Prostate gland (tissue), 2 donors: ENCODE results near the gene PCP4. TPM values are rescaled to one million over a fixed set of nuclear protein-coding genes. Genes with fewer than 3 reads are reported as not detected.

Experiments used
- DNase-seq: peaks from one replicate; pipeline ENCODE4 v3.0.0-alpha.2; 2019; ENCODE audit warnings: low spot score
- H3K27ac ChIP-seq, 2 donors: fragments of 200-600 bp; sonication (generic); 2 replicates each; pipeline ENCODE4 v1.5.1; 2017 to 2019
- H3K27me3 ChIP-seq: fragments of 200-600 bp; sonication (generic); replicated peaks from 2 replicates; pipeline ENCODE4 v1.5.1; 2019; ENCODE audit not compliant: insufficient read depth
- H3K36me3 ChIP-seq, 2 donors: fragments of 200-600 bp; sonication (generic); 1 replicate in 1 of 2; 2 replicates in 1 of 2; pipeline versions ENCODE4 v1.5.1 to v1.8.1; 2017 to 2019
- H3K4me1 ChIP-seq: fragments of 200-600 bp; sonication (generic); replicated peaks from 2 replicates; pipeline ENCODE4 v1.5.1; 2019
- H3K4me3 ChIP-seq, 2 donors: fragments of 200-600 bp; sonication (generic); 2 replicates each; pipeline ENCODE4 v1.5.1; 2017 to 2019
- H3K9me3 ChIP-seq: fragments of 200-600 bp; sonication (generic); 2 replicates; pipeline ENCODE4 v1.5.1; 2017
- POLR2A ChIP-seq: fragments of 450-650 bp; IDR thresholded peaks from one replicate; pipeline ENCODE4 v1.6.1; 2016; ENCODE audit warnings: antibody characterized with exemption, mild to moderate bottlenecking
- POLR2AphosphoS5 ChIP-seq: sonication (generic); formaldehyde crosslinking; IDR thresholded peaks from one replicate; pipeline ENCODE4 v1.6.1; 2017; ENCODE audit warnings: antibody characterized with exemption
- WGBS: methylation state at CpG from one replicate; pipeline ENCODE4 v1.1.5; 2018; 5-methylcytosine and 5-hydroxymethylcytosine counted together
- intact Hi-C: fragments of 100-400 bp; cut with DNase I; formaldehyde crosslinking; loops from one replicate; pipeline ENCODE4 v1.14.2; 2022
- total RNA-seq, 2 donors: library from RNA; depleted of rRNA; stranded (reverse); fragments of >200 nt; gene quantifications; one replicate each; pipeline ENCODE4 v1.1.0, GENCODE V29; 2016
- TF ChIP-seq, protein P1 (sequence below), 4 experiments: fragments of 200-600 bp in 2 of 4; fragments of 450-650 bp in 2 of 4; sonication (generic) in 2 of 4; IDR thresholded peaks; 1 replicate in 3 of 4; 2 replicates in 1 of 4; pipeline ENCODE4 v1.5.1; 2016 to 2019; ENCODE audit warnings: antibody characterized with exemption in 4 of 4, mild to moderate bottlenecking in 2 of 4, moderate library complexity in 2 of 4

The PCP4 gene
- total RNA-seq, 2 donors from 2014 or later = 33.9 to 71.9 TPM

DNA sequence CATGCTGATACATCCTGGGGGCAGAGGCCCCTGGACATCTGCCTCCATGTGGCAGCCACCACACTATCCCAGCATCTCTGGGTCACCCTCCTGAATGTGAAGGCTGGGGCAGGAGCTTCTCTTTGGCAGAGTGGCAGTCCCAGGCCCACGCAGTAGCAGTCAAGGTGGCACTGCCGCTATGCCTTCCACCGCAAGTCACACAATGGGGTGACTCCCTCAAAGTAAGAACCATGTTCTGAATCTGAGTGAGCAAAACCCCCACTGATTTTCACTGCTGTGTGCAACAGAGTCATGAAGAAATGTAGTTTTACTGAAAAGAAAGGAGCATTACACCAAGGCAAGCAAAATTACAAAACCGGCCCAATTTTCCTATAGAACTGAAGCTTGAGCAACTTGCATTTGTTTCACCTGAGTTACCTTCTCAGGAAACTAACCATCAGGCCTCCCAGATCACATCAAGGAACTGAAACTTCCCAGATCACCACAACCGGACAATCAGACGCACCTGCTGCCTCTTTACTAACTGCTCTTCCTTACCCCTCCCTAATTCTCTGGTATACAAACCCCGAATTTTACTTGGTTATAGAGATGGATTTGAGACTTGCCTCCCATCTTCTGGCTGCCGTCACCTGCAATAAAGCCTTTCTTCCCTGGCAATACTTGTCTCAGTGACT, 102.6 kb downstream of the PCP4 start:
- H3K27ac ChIP-seq = no peak overlapping the region
- no peaks in the 10 kb centered on the region for H3K36me3 ChIP-seq
- no peaks in the 10 kb centered on the region for H3K27me3 ChIP-seq
- no peak overlapping the region for H3K4me3 ChIP-seq
- intact Hi-C loops = no loop called here
- no peak for DNase-seq
- H3K4me1 ChIP-seq = no peaks in the 10 kb centered on the region
- 89% methylated on average over 8 of the region's 8 CpGs for WGBS
- TF ChIP-seq POLR2AphosphoS5 (no peak), POLR2A (no peak)
- TF ChIP-seq, protein P1, sequence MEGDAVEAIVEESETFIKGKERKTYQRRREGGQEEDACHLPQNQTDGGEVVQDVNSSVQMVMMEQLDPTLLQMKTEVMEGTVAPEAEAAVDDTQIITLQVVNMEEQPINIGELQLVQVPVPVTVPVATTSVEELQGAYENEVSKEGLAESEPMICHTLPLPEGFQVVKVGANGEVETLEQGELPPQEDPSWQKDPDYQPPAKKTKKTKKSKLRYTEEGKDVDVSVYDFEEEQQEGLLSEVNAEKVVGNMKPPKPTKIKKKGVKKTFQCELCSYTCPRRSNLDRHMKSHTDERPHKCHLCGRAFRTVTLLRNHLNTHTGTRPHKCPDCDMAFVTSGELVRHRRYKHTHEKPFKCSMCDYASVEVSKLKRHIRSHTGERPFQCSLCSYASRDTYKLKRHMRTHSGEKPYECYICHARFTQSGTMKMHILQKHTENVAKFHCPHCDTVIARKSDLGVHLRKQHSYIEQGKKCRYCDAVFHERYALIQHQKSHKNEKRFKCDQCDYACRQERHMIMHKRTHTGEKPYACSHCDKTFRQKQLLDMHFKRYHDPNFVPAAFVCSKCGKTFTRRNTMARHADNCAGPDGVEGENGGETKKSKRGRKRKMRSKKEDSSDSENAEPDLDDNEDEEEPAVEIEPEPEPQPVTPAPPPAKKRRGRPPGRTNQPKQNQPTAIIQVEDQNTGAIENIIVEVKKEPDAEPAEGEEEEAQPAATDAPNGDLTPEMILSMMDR (IDR thresholded peaks at IDR 0.05) = no peak
- H3K9me3 ChIP-seq = no peaks in the 10 kb centered on the region

DNA sequence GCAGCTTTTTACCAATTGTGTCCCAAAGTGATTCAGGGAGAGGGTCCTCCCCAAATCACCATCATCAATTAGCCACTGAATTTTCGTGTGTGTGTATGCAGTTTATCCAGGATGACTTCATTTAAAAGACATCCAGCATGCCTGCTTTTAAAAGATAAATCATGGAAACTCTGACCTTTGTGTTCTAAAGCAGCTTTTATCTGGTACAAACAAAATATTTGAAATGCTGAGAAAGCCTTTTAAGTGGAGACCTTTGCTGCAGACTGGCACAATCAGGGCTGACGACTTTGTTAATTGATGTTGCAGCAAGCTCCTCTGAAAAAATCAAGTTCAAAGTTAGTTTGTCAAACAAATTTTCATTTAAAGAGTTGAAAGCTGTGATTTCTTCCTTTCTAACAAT, 104.7 kb downstream of the PCP4 start:
- intact Hi-C loops = no loop called here
- no peaks in the 10 kb centered on the region for H3K9me3 ChIP-seq
- no peaks in the 10 kb centered on the region for H3K36me3 ChIP-seq
- DNase-seq = no peak
- WGBS = 21% methylated on average over 2 of the region's 2 CpGs
- no peak for TF ChIP-seq POLR2AphosphoS5
- TF ChIP-seq, protein P1 (IDR thresholded peaks at IDR 0.05) = no peak
- TF ChIP-seq POLR2A = no peak
- H3K4me3 ChIP-seq = no peak overlapping the region
- no peaks in the 10 kb centered on the region for H3K4me1 ChIP-seq
- no peaks in the 10 kb centered on the region for H3K27me3 ChIP-seq
- no peak overlapping the region for H3K27ac ChIP-seq

DNA sequence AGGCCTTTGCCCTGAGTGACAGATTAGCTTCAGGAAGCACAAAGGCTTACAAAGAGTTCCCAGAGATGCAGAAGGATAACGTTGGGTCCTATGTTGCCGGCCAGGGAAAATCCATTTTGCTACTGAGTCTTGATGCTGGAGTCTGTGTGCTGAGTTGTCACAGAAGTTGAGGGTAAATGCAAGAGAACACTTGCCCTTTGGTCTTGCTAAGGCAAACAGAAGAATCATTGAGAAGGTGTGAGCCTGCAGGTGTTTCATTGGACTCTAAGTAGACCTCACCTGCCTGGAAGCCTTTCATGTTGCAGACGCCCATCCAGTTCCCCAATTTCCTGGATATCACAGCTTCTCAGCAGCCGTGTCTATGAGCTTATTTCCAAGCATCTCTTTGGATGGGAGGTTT, 105.2 kb downstream of the PCP4 start:
- Histone ChIP-seq H3K4me1 (no peaks in the 10 kb centered on the region), H3K4me3 (no peak overlapping the region), H3K27me3 (no peaks in the 10 kb centered on the region), H3K9me3 (no peaks in the 10 kb centered on the region), H3K36me3 (no peaks in the 10 kb centered on the region), H3K27ac (no peak overlapping the region)
- TF ChIP-seq POLR2AphosphoS5 = no peak
- TF ChIP-seq POLR2A = no peak
- TF ChIP-seq, protein P1 (IDR thresholded peaks at IDR 0.05) = no peak
- WGBS = 50% methylated on average over 4 of the region's 4 CpGs
- DNase-seq = no peak
- intact Hi-C loops = no loop called here

DNA sequence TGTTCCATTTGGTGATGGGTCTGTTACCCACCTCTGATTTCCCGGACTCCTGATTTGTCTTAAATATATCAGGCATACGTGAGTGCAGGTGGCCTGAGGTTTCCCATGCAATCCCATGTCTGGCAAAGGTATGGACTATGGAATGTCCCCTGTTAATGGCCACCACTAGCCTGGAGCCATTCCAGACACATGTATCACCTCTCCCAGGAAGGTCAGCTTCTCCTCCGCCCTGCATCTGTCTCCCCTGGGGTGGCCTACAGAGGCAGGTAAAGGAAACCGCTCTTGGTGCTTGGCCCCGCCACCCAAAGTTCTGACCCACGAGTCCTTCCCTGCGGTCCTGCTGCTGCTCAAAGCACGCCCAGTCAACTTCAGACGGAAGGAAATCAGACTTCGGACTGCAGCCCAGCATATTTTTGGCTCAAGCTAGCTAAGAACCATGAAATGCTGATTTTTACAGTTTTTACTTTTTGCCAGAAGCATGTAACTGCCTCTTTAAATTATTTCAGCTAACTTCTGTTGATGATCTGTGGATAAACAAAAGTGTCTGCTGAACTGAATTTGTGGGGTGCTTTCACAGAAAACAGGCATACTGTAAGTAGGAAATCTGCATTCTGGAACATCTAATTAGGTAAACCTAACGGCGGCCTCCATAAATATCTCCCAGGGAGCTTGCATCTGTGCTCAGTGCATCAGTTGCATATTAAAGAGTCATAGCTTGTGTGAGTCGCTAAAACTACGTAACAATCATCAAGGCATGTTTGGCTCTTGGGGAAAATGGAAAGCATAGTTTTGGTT, 105.9 kb downstream of the PCP4 start:
- DNase-seq = no peak
- no peaks in the 10 kb centered on the region for H3K4me1 ChIP-seq
- no peak overlapping the region for H3K27ac ChIP-seq
- WGBS = 89% methylated on average over 14 of the region's 14 CpGs
- TF ChIP-seq POLR2AphosphoS5 (no peak), POLR2A (no peak)
- TF ChIP-seq, protein P1 (IDR thresholded peaks at IDR 0.05) = no peak
- no peaks in the 10 kb centered on the region for H3K27me3 ChIP-seq
- no peaks in the 10 kb centered on the region for H3K9me3 ChIP-seq
- intact Hi-C loops = no loop called here
- no peak overlapping the region for H3K4me3 ChIP-seq
- no peaks in the 10 kb centered on the region for H3K36me3 ChIP-seq

DNA sequence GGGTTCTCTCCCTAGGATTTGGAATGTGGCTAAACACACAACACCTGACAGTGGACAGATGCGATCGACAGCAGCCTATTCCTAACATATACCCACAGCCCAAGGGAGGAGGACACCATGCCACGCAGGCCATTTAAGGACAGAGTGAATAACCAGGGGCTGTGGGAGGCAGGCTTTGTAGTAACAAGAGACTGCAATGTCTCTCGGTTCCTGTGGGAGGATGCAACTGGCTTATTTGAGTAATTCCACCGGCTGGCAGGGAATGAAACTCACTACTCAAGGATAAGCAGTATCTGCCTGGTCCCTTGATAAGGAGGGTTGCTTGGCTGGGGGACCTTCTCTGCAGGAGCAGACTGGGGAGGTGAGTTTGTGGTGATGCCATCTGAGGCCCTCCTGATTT, 109.6 kb downstream of the PCP4 start:
- intact Hi-C loops = no loop called here
- Histone ChIP-seq H3K27me3 (no peaks in the 10 kb centered on the region), H3K9me3 (no peaks in the 10 kb centered on the region), H3K4me1 (no peaks in the 10 kb centered on the region), H3K27ac (no peak overlapping the region), H3K4me3 (no peak overlapping the region), H3K36me3 (no peaks in the 10 kb centered on the region)
- 72% methylated on average over 5 of the region's 5 CpGs for WGBS
- DNase-seq = no peak
- TF ChIP-seq, protein P1 (IDR thresholded peaks at IDR 0.05) = no peak
- no peak for TF ChIP-seq POLR2AphosphoS5
- TF ChIP-seq POLR2A = no peak
